NCI-H2196 treated with DMSO at 0.1 percent for 48 hours (cell line): ENCODE results near the gene NFIB.

ENCODE experiments used
- DNase-seq: peaks from one replicate; lab custom pipeline; 2025; ENCODE audit not compliant: unreplicated experiment; lab: John Stamatoyannopoulos, UW

Gene NFIB

GRCh38 chr9:14052359-14052758 is 261.6 kb downstream of the NFIB start:
- no peak for DNase-seq

- DNase-seq = no peak
Observed at GRCh38 chr9:14051419-14051818, 262.5 kb downstream of the NFIB start.

DNA sequence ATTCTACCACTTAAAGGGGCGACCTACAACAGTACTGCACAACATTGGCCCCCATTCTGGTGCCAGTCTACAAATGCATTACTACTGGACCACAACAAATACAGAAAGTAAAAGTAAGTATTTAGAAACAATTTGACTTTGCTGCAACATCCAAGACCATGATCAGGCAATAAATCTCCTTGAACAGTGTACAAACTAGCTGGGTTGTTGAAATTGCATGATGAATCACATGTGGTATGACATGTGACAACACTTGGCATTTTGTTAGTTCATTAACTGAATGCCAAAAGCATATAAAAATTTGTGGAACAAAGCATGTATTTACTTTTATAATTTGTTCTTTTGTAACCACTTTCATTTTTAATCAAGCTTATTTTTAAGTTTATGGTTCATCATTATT is 270.5 kb downstream of the NFIB start:
- no peak for DNase-seq

DNA sequence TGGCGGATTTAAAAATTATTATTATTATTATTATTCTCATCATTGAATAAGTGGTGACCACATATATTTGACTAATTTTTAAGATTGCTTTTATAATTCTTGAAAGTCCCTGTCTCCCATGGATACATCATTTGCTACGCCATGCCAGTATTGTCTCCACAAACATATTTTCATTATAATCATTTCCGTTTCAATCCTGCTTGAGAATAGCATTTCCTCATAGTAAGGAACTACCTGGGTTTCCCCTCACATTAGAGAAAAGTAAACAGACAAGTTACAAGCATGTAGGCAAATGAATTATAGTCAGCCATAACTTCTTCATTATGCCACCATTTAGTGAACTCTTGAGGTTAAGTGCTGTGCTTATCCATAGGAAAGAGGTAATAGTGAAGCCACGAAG is 276.6 kb downstream of the NFIB start:
- no peak for DNase-seq

DNA sequence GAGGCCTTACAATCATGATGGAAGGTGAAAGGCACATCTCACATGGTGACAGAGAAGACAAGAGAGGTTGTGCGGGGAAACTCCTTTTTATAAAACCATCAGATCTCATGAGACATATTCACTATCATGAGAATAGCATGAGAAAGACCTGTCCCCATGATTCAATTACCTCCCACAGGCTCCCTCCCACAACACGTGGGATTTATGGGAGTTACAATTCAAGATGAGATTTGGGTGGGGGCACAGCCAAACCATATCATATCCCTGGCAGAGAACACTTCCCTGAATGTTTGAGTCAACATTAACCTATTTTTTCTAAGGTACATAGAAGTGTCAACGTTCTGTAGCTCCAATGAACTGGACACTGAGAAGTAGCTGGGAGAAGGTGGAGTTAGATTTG is 280.9 kb downstream of the NFIB start:
- DNase-seq = no peak
